SK-N-MC (cell line): ENCODE results near the gene RMND1.

Source experiments
- EZH2 ChIP-seq: fragments of 200-600 bp; sonication (generic); IDR thresholded peaks from one replicate; pipeline ENCODE4 v1.6.1; 2017; ENCODE audit warnings: antibody characterized with exemption
- FOXP2 ChIP-seq: optimal IDR thresholded peaks from 2 replicates; pipeline ENCODE3; 2011; ENCODE audit warnings: mild to moderate bottlenecking, moderate library complexity; ENCODE audit not compliant: insufficient read depth; ENCODE audit errors: extremely low read length, control extremely low read depth
- POLR2AphosphoS5 ChIP-seq: IDR thresholded peaks from 2 replicates; pipeline ENCODE4 v1.6.1; 2012; ENCODE audit warnings: mild to moderate bottlenecking, low read depth, low read length, borderline replicate concordance

GRCh38 chr6:151390851-151391470 lies 61.0 kb downstream of the RMND1 start:
- TF ChIP-seq EZH2: no peak
- TF ChIP-seq POLR2AphosphoS5: peak; percentile 52
- TF ChIP-seq FOXP2: no peak
